Mesendoderm (in vitro differentiated cells): ENCODE measurements around the gene NUPR1.
"Not testable (repeated sequence)": the region's sequence is repeated elsewhere in the genome, so short reads cannot be mapped to it uniquely, and the experiment has no call there.

Source experiments
- DNase-seq: peaks from one replicate; pipeline ENCODE4 v3.0.0; 2013
- H2AK5ac ChIP-seq: 2 replicates; pipeline ENCODE4 v1.6.1; 2013; ENCODE audit warnings: low read length, inconsistent platforms
- H2BK120ac ChIP-seq: 2 replicates; pipeline ENCODE4 v1.6.1; 2013; ENCODE audit warnings: low read depth, mild to moderate bottlenecking, low read length, moderate library complexity, mixed read lengths
- H2BK15ac ChIP-seq: replicated peaks from 2 replicates; pipeline ENCODE4 v1.6.1; 2013; ENCODE audit warnings: low read depth, mild to moderate bottlenecking, moderate library complexity
- H2BK5ac ChIP-seq: 2 replicates; pipeline ENCODE4 v1.6.1; 2013; ENCODE audit warnings: low read length, inconsistent platforms
- H3K18ac ChIP-seq: 2 replicates; pipeline ENCODE4 v1.6.1; 2013; ENCODE audit warnings: mild to moderate bottlenecking, low read length, mixed read lengths
- H3K23ac ChIP-seq: one replicate; pipeline ENCODE4 v1.6.1; 2013; ENCODE audit warnings: low read length
- H3K27ac ChIP-seq: 2 replicates; pipeline ENCODE4 v1.5.1; 2013; ENCODE audit warnings: low read depth, mild to moderate bottlenecking, inconsistent platforms, low read length, moderate library complexity
- H3K27me3 ChIP-seq: 2 replicates; pipeline ENCODE4 v1.6.1; 2013; ENCODE audit warnings: low read length, control low read depth, mild to moderate bottlenecking, inconsistent platforms; ENCODE audit not compliant: insufficient read depth, poor library complexity
- H3K36me3 ChIP-seq: 2 replicates; pipeline ENCODE4 v1.6.1; 2013; ENCODE audit warnings: low read length, inconsistent platforms; ENCODE audit not compliant: control insufficient read depth, insufficient read depth
- H3K4ac ChIP-seq: one replicate; pipeline ENCODE4 v1.6.1; 2013; ENCODE audit warnings: low read depth, mild to moderate bottlenecking, low read length, moderate library complexity
- H3K4me1 ChIP-seq: 2 replicates; pipeline ENCODE4 v1.6.1; 2013; ENCODE audit warnings: low read depth, low read length, inconsistent platforms; ENCODE audit not compliant: control insufficient read depth
- H3K4me2 ChIP-seq: 2 replicates; pipeline ENCODE4 v1.6.1; 2013; ENCODE audit warnings: low read length
- H3K4me3 ChIP-seq: 2 replicates; pipeline ENCODE4 v1.5.1; 2013; ENCODE audit warnings: mild to moderate bottlenecking, low read length
- H3K56ac ChIP-seq: one replicate; pipeline ENCODE4 v1.6.1; 2013; ENCODE audit warnings: low read length
- H3K79me1 ChIP-seq: 2 replicates; pipeline ENCODE4 v1.6.1; 2013; ENCODE audit warnings: low read length, inconsistent platforms
- H3K79me2 ChIP-seq: 2 replicates; pipeline ENCODE4 v1.6.1; 2013; ENCODE audit warnings: mild to moderate bottlenecking, low read length; ENCODE audit not compliant: control insufficient read depth, insufficient read depth
- H3K9ac ChIP-seq: 2 replicates; pipeline ENCODE4 v1.6.1; 2013; ENCODE audit warnings: low read length, inconsistent platforms
- H4K5ac ChIP-seq: one replicate; pipeline ENCODE4 v1.6.1; 2013; ENCODE audit warnings: low read length
- H4K8ac ChIP-seq: one replicate; pipeline ENCODE4 v1.6.1; 2013; ENCODE audit warnings: low read depth, mild to moderate bottlenecking, control low read depth, low read length, moderate library complexity
- WGBS: extraction: QIAGEN DNeasy Blood & Tissue Kit; methylation state at CpG from one replicate; pipeline ENCODE4 v1.1.7; 2013; ENCODE audit warnings: low lambda C conversion rate, missing lambda C conversion rate; ENCODE audit not compliant: insufficient coverage; ENCODE audit errors: extremely low coverage; 5-methylcytosine and 5-hydroxymethylcytosine counted together

Gene NUPR1

GRCh38 chr16:28491970-28492474, 46.8 kb downstream of the NUPR1 start, which contains the start of gene CLN3:
CLN3 (minus strand) TSS chr16:28492074; CDS start chr16:28491759, 315 bp downstream.
- no peaks in the 10 kb centered on the region for H3K79me1 ChIP-seq
- no CpG with 5 or more reads among the region's 21 CpGs for WGBS

GRCh38 chr16:28491230-28491969, 47.4 kb downstream of the NUPR1 start:
- no peak overlapping the region for H3K23ac ChIP-seq
- no peak overlapping the region for H2BK120ac ChIP-seq
- no peaks in the 10 kb centered on the region for H3K27me3 ChIP-seq
- peak; percentile 42 for DNase-seq
- H3K79me2 ChIP-seq: no peaks in the 10 kb centered on the region
- H2BK15ac ChIP-seq: no peak overlapping the region
- no peak overlapping the region for H2BK5ac ChIP-seq
- H3K4me1 ChIP-seq: no peaks in the 10 kb centered on the region
- H3K36me3 ChIP-seq: no peaks in the 10 kb centered on the region
- H3K4ac ChIP-seq: no peak overlapping the region
- no peak overlapping the region for H4K5ac ChIP-seq
- H3K79me1 ChIP-seq: no peaks in the 10 kb centered on the region
- H3K27ac ChIP-seq: no peak overlapping the region
- peak overlapping the region; percentile 34 for H3K4me2 ChIP-seq
- WGBS: no CpG with 5 or more reads among the region's 42 CpGs
- H2AK5ac ChIP-seq: no peak overlapping the region
- H3K18ac ChIP-seq: no peak overlapping the region
- peak overlapping the region; percentile 77 for H3K9ac ChIP-seq
- peak overlapping the region; percentile 68 for H3K56ac ChIP-seq
- peak overlapping the region; percentile 56 for H3K4me3 ChIP-seq
- peak overlapping the region; percentile 28 for H4K8ac ChIP-seq

More at GRCh38 chr16:28491970-28492474, 46.8 kb downstream of the NUPR1 start, which contains the start of gene CLN3:
- peak within 1 kb of the TSS; percentile 28 for H4K8ac ChIP-seq
- no peaks in the 10 kb centered on the region for H3K36me3 ChIP-seq
- peak within 1 kb of the TSS; percentile 78 for H3K27ac ChIP-seq
- peak within 1 kb of the TSS; percentile 90 for H3K56ac ChIP-seq
- H2BK15ac ChIP-seq: no peak within 1 kb of the TSS
- peak within 1 kb of the TSS; percentile 34 for H3K4me2 ChIP-seq
- H4K5ac ChIP-seq: peak within 1 kb of the TSS; percentile 68
- DNase-seq: peak; percentile 98
- H3K4me3 ChIP-seq: peak within 1 kb of the TSS; percentile 56
- no peaks in the 10 kb centered on the region for H3K27me3 ChIP-seq
- no peaks in the 10 kb centered on the region for H3K4me1 ChIP-seq
- no peak within 1 kb of the TSS for H3K4ac ChIP-seq
- H3K79me2 ChIP-seq: no peaks in the 10 kb centered on the region
- no peak within 1 kb of the TSS for H3K23ac ChIP-seq
- peak within 1 kb of the TSS; percentile 95 for H3K18ac ChIP-seq
- no peak within 1 kb of the TSS for H2AK5ac ChIP-seq
- H2BK120ac ChIP-seq: no peak within 1 kb of the TSS
- H3K9ac ChIP-seq: peak within 1 kb of the TSS; percentile 77
- peak within 1 kb of the TSS; percentile 33 for H2BK5ac ChIP-seq

GRCh38 chr16:28486266-28486665, 52.5 kb downstream of the NUPR1 start:
- Histone ChIP-seq H4K5ac (no peak overlapping the region), H3K18ac (no peak overlapping the region), H3K4ac (no peak overlapping the region), H3K56ac (no peak overlapping the region), H3K23ac (no peak overlapping the region), H3K27ac (no peak overlapping the region), H2BK15ac (no peak overlapping the region), H3K4me2 (no peak overlapping the region), H3K36me3 (no peaks in the 10 kb centered on the region), H3K79me2 (no peaks in the 10 kb centered on the region), H2BK120ac (no peak overlapping the region), H3K79me1 (no peaks in the 10 kb centered on the region), H3K9ac (no peak overlapping the region), H3K27me3 (no peaks in the 10 kb centered on the region), H2AK5ac (no peak overlapping the region), H2BK5ac (no peak overlapping the region), H3K4me3 (no peak overlapping the region), H4K8ac (no peak overlapping the region), H3K4me1 (no peaks in the 10 kb centered on the region)
- no CpG with 5 or more reads among the region's 5 CpGs for WGBS
- no peak for DNase-seq

- H2BK15ac ChIP-seq, H3K56ac ChIP-seq, H3K9ac ChIP-seq, H3K36me3 ChIP-seq, H3K4me3 ChIP-seq, H3K4me2 ChIP-seq, H4K5ac ChIP-seq, H4K8ac ChIP-seq, H3K4me1 ChIP-seq, H3K4ac ChIP-seq, H2AK5ac ChIP-seq, H2BK5ac ChIP-seq, H3K27ac ChIP-seq, H3K27me3 ChIP-seq, DNase-seq, H3K79me1 ChIP-seq, H3K23ac ChIP-seq, H3K79me2 ChIP-seq, H3K18ac ChIP-seq, H2BK120ac ChIP-seq: not testable (repeated sequence)
- no CpG with 5 or more reads among the region's 5 CpGs for WGBS
These were observed 55.4 kb downstream of the NUPR1 start for GRCh38 chr16:28483361-28483760.
